ENCODE data around the gene CLEC4C. TPM values are rescaled to one million over a fixed set of nuclear protein-coding genes. Genes with fewer than 3 reads are reported as not detected.

Gene CLEC4C
- total and polyA plus RNA-seq, 2 of the 4 experiments (the other 2 are of a cell fraction) = not detected

DNA sequence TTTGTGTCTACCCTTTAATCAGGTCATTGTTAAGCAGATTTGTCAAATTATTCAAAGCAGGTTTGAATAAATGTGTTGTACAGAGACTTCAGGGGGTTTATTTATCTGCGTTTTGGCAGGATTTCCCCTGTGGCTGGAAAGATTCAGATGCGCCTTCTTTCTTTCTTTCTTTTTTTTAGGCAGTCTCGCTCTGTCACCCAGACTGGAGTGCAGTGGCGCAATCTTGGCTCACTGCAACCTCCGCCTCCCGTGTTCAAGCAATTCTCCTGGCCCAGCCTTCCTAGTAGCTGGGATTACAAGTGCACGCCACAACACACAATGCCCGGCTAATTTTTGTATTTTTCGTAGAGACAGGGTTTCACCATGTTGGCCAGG is 11.6 kb upstream of the CLEC4C start:
- H2AK9ac ChIP-seq (replicated peaks; ENCODE audit: low read depth, low read length, poor library complexity) = no peak overlapping the region
- no peak for DNase-seq
- ATAC-seq (ENCODE audit: low read depth) = no peak
- H4K20me1 ChIP-seq (ENCODE audit: insufficient read depth, low read length) = no peaks in the 10 kb centered on the region
- no peak overlapping the region for H3K9ac ChIP-seq (ENCODE audit: low read depth, low read length)
- ChIA-PET CTCF (no interaction called here), POLR2A (ENCODE audit: unreplicated experiment) (no interaction called here)
- H4K91ac ChIP-seq (ENCODE audit: insufficient read depth, low read depth, low read length) = no peak overlapping the region
- H4K8ac ChIP-seq (ENCODE audit: low read depth in 2 of 2, low read length in 2 of 2) = no peak overlapping the region
- BruUV-seq (replicated peaks) = no TSS peak
- H3K4me3 ChIP-seq (ENCODE audit: insufficient read depth, low read depth, low read length) = no peak overlapping the region
- H3K23ac ChIP-seq (ENCODE audit: low read depth, low read length) = no peak overlapping the region
- TF ChIP-seq, protein P1, sequence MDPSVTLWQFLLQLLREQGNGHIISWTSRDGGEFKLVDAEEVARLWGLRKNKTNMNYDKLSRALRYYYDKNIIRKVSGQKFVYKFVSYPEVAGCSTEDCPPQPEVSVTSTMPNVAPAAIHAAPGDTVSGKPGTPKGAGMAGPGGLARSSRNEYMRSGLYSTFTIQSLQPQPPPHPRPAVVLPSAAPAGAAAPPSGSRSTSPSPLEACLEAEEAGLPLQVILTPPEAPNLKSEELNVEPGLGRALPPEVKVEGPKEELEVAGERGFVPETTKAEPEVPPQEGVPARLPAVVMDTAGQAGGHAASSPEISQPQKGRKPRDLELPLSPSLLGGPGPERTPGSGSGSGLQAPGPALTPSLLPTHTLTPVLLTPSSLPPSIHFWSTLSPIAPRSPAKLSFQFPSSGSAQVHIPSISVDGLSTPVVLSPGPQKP (IDR thresholded peaks at IDR 0.05; ENCODE audit: borderline replicate concordance, low read depth, low read length) = no peak
- TF ChIP-seq, protein P2, sequence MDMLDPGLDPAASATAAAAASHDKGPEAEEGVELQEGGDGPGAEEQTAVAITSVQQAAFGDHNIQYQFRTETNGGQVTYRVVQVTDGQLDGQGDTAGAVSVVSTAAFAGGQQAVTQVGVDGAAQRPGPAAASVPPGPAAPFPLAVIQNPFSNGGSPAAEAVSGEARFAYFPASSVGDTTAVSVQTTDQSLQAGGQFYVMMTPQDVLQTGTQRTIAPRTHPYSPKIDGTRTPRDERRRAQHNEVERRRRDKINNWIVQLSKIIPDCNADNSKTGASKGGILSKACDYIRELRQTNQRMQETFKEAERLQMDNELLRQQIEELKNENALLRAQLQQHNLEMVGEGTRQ (IDR thresholded peaks at IDR 0.05; ENCODE audit: low read depth, low read length) = no peak
- no peak for TF ChIP-seq RAD21 (IDR thresholded peaks at IDR 0.05; ENCODE audit: low read length)
- no peak for TF ChIP-seq MAZ (IDR thresholded peaks at IDR 0.05; ENCODE audit: borderline replicate concordance, low read depth, low read length)
- no peak for TF ChIP-seq SMC3 (IDR thresholded peaks at IDR 0.05; ENCODE audit: low read depth, low read length)
- no peak for TF ChIP-seq POLR2A (IDR thresholded peaks at IDR 0.05; ENCODE audit: low read depth, low read length)
- TF ChIP-seq NFE2L2 (IDR thresholded peaks at IDR 0.05; ENCODE audit: low read depth, low read length) = no peak
- no peak for TF ChIP-seq CHD1 (IDR thresholded peaks at IDR 0.05; ENCODE audit: low read depth, low read length)
- H3K18ac ChIP-seq (ENCODE audit: low read depth, low read length) = no peak overlapping the region
- no peaks in the 10 kb centered on the region for H3K9me1 ChIP-seq (ENCODE audit: insufficient read depth, low read length)
- no peak overlapping the region for H3K56ac ChIP-seq (ENCODE audit: extremely low read depth, insufficient read depth, low read length)
- H3K9me3 ChIP-seq (ENCODE audit: control insufficient read depth, insufficient read depth, low read length) = peaks cover 7% of the 10 kb centered on the region
- dilution Hi-C loops (cut with HindIII; ENCODE audit: low sequenced_read_pairs, unreplicated experiment) = no loop called here
- H4K5ac ChIP-seq (ENCODE audit: low read depth, low read length) = no peak overlapping the region
- in situ Hi-C loops (cut with MboI; ENCODE audit: low sequenced_read_pairs) = no loop called here
- intact Hi-C loops (cut with micrococcal nuclease) = no loop called here
- 51% methylated on average over 3 of the region's 9 CpGs; no CpG with 5 or more reads in 1 of the 2 experiments for WGBS, 2 experiments (ENCODE audit: extremely low coverage in 2 of 2, insufficient read length in 1 of 2)
- no peak overlapping the region for H2BK120ac ChIP-seq (ENCODE audit: low read depth, low read length)
- H2BK20ac ChIP-seq (ENCODE audit: low read depth, low read length) = no peak overlapping the region
- no peak overlapping the region for H3K4ac ChIP-seq (ENCODE audit: low read depth, low read length)
- H3K27me3 ChIP-seq (ENCODE audit: control insufficient read depth, insufficient read depth, low read length) = no peaks in the 10 kb centered on the region
- H2BK15ac ChIP-seq (ENCODE audit: low read depth, low read length) = no peak overlapping the region
- H2AK5ac ChIP-seq (ENCODE audit: low read depth, low read length) = no peak overlapping the region
- no peak overlapping the region for H3K4me2 ChIP-seq (ENCODE audit: low read depth, low read length)
- H3K14ac ChIP-seq (replicated peaks; ENCODE audit: low read depth, low read length) = no peak overlapping the region
- no peaks in the 10 kb centered on the region for H3K4me1 ChIP-seq (ENCODE audit: control insufficient read depth, insufficient read depth, low read length)
- H2AFZ ChIP-seq (replicated peaks; ENCODE audit: low read length, poor library complexity) = no peak overlapping the region
- no peak overlapping the region for H3K27ac ChIP-seq (ENCODE audit: insufficient read depth, low read length)
- no peak overlapping the region for H2BK5ac ChIP-seq (ENCODE audit: low read depth, low read length, poor library complexity, severe bottlenecking)
- H3K79me1 ChIP-seq (ENCODE audit: low read depth in 1 of 2, low read length in 2 of 2) = no peaks in the 10 kb centered on the region
- H3K36me3 ChIP-seq (ENCODE audit: control insufficient read depth, insufficient read depth, low read length) = no peaks in the 10 kb centered on the region

Data from IMR-90 (cell line).